K562 (cell line): ENCODE results near the gene SENP8. TPM values are rescaled to one million over a fixed set of nuclear protein-coding genes. Genes with fewer than 3 reads are reported as not detected.

Source experiments
- ARID3B ChIP-seq: fragments of 250-450 bp; sonication (Bioruptor Pico); IDR thresholded peaks from 2 replicates; pipeline ENCODE4 v1.4.0; 2020; ENCODE audit warnings: borderline replicate concordance
- BCL6 ChIP-seq: fragments of 250-450 bp; sonication (Bioruptor Pico); IDR thresholded peaks from 2 replicates; pipeline ENCODE4 v1.4.0; 2020
- EP300 ChIP-seq: IDR thresholded peaks from 2 replicates; pipeline ENCODE4 v1.6.1; 2012; ENCODE audit warnings: low read length, improper control_type of control experiment
- EP400 ChIP-seq: fragments of 450-650 bp; IDR thresholded peaks from 2 replicates; pipeline ENCODE4 v1.6.1; 2017; ENCODE audit warnings: antibody characterized with exemption, mild to moderate bottlenecking, moderate library complexity
- ESRRA ChIP-seq: fragments of 450-650 bp; IDR thresholded peaks from 2 replicates; pipeline ENCODE4 v1.6.1; 2014; ENCODE audit warnings: low read depth, mild to moderate bottlenecking, moderate library complexity, borderline replicate concordance
- HLTF ChIP-seq: fragments of 450-650 bp; IDR thresholded peaks from 2 replicates; pipeline ENCODE4 v1.6.1; 2016
- MEIS2 ChIP-seq: fragments of 450-650 bp; IDR thresholded peaks from 2 replicates; pipeline ENCODE4 v1.6.1; 2014; ENCODE audit warnings: mild to moderate bottlenecking; ENCODE audit not compliant: partially characterized antibody
- POLR2B ChIP-seq: fragments of 450-650 bp; IDR thresholded peaks from 2 replicates; pipeline ENCODE4 v1.6.1; 2018; ENCODE audit warnings: low read depth; ENCODE audit not compliant: partially characterized antibody
- RBM34 ChIP-seq: fragments of 200-400 bp; formaldehyde crosslinking; IDR thresholded peaks from 2 replicates; pipeline ENCODE4 v1.6.1; 2018; ENCODE audit warnings: low read length, borderline replicate concordance; ENCODE audit not compliant: insufficient read depth
- RCOR1 ChIP-seq, 2 experiments: IDR thresholded peaks; 2 replicates each; pipeline ENCODE4 v1.6.1; 2012; ENCODE audit warnings: low read depth in 2 of 2, low read length in 2 of 2, borderline replicate concordance in 1 of 2, improper control_type of control experiment in 1 of 2
- STAT5B ChIP-seq: fragments of 250-450 bp; sonication (Bioruptor Pico); IDR thresholded peaks from 2 replicates; pipeline ENCODE4 v1.8.0; 2021; ENCODE audit warnings: mild to moderate bottlenecking, inconsistent platforms
- THRAP3 ChIP-seq: fragments of 450-650 bp; IDR thresholded peaks from 2 replicates; pipeline ENCODE4 v1.6.1; 2016; ENCODE audit warnings: mild to moderate bottlenecking, inconsistent platforms, borderline replicate concordance
- ZBTB7A ChIP-seq: IDR thresholded peaks from 2 replicates; pipeline ENCODE4 v1.6.1; 2011; ENCODE audit warnings: low read depth, mild to moderate bottlenecking, low read length, moderate library complexity, borderline replicate concordance; ENCODE audit not compliant: control insufficient read depth
- ZFPM2 ChIP-seq: fragments of 250-450 bp; sonication (Bioruptor Pico); IDR thresholded peaks from 2 replicates; pipeline ENCODE4 v1.5.1; 2022; ENCODE audit warnings: mild to moderate bottlenecking
- ZNF592 ChIP-seq: fragments of 450-650 bp; IDR thresholded peaks from 2 replicates; pipeline ENCODE4 v1.6.1; 2017; ENCODE audit warnings: antibody characterized with exemption, mild to moderate bottlenecking
- polyA plus RNA-seq, 8 experiments: library from polyadenylated mRNA; depleted of rRNA in 4 of 8; stranded (reverse) in 5 of 8; unstranded in 3 of 8; fragments of >200 nt; fragmentation: Nextera tagmentation in 2 of 8; fragmentation: Illumina TruSeq in 1 of 8; extraction: Ambion mirVana in 2 of 8; extraction: Trizol in 1 of 8; gene quantifications; 2 replicates each; pipeline versions ENCODE4 v1.2.1 to v1.2.3, GENCODE V29; 2011 to 2014; ENCODE audit warnings: inconsistent platforms in 1 of 8, missing spikeins in 1 of 8
- total RNA-seq, 7 experiments: library from RNA; depleted of rRNA in 6 of 7; stranded (reverse); fragments of >200 nt in 6 of 7; fragmentation: Illumina TruSeq in 2 of 7; extraction: Trizol in 2 of 7; gene quantifications; 2 replicates each; pipeline versions ENCODE4 v1.2.1 to v1.2.3, GENCODE V29; 2011 to 2021; ENCODE audit warnings: low replicate concordance in 1 of 7
- TF ChIP-seq, protein P1 (sequence below): sonication (generic); formaldehyde crosslinking; IDR thresholded peaks from 2 replicates; pipeline ENCODE4 v1.8.1; 2023; ENCODE audit warnings: mild to moderate bottlenecking, missing genetic modification reagents, moderate library complexity
- TF ChIP-seq, protein P2 (sequence below): sonication (generic); formaldehyde crosslinking; IDR thresholded peaks from 2 replicates; pipeline ENCODE4 v1.8.1; 2023; ENCODE audit warnings: mild to moderate bottlenecking, missing genetic modification reagents

The SENP8 gene
- total and polyA plus RNA-seq, 9 of the 15 experiments (the other 6 are each of a cell fraction or from before 2014, with no cell fraction given) = 1.4 to 5.4 (median 2.4) TPM

GRCh38 chr15:72118017-72118978 is at the start of gene SENP8, which contains the start of gene MYO9A (continued):
- TF ChIP-seq ARID3B (no peak), ZBTB7A (peak; percentile 33; the same call in 1 of the 2 replicates), RBM34 (no peak), STAT5B (CRISPR knock-in tag) (no peak), MEIS2 (peak; percentile 77), ZFPM2 (CRISPR knock-in tag) (no peak), EP400 (peak; percentile 55), HLTF (0 out of 2 replicates have a peak, but pooled peaks have one; percentile 23), BCL6 (no peak), THRAP3 (no peak), RCOR1 (IDR thresholded peaks at IDR 0.05; ENCODE audit: borderline replicate concordance in 1 of 2, low read depth in 2 of 2, low read length in 2 of 2) (no peak), ESRRA (no peak), POLR2B (peak; percentile 87), ZNF592 (no peak), EP300 (no peak)
- TF ChIP-seq, protein P1, sequence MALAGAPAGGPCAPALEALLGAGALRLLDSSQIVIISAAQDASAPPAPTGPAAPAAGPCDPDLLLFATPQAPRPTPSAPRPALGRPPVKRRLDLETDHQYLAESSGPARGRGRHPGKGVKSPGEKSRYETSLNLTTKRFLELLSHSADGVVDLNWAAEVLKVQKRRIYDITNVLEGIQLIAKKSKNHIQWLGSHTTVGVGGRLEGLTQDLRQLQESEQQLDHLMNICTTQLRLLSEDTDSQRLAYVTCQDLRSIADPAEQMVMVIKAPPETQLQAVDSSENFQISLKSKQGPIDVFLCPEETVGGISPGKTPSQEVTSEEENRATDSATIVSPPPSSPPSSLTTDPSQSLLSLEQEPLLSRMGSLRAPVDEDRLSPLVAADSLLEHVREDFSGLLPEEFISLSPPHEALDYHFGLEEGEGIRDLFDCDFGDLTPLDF (CRISPR knock-in tag) = 0 out of 2 replicates have a peak, but pooled peaks have one; percentile 51
- TF ChIP-seq, protein P2, sequence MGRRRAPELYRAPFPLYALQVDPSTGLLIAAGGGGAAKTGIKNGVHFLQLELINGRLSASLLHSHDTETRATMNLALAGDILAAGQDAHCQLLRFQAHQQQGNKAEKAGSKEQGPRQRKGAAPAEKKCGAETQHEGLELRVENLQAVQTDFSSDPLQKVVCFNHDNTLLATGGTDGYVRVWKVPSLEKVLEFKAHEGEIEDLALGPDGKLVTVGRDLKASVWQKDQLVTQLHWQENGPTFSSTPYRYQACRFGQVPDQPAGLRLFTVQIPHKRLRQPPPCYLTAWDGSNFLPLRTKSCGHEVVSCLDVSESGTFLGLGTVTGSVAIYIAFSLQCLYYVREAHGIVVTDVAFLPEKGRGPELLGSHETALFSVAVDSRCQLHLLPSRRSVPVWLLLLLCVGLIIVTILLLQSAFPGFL (CRISPR knock-in tag) = no peak
